GM13976 (cell line): ENCODE measurements around the gene PPP1R37.

ENCODE experiments used
- DNase-seq: peaks from one replicate; pipeline ENCODE4 v3.0.0; 2012; ENCODE audit warnings: low spot score
- in situ Hi-C: fragments of 300-500 bp; cut with MboI; formaldehyde crosslinking; loops from one replicate; pipeline ENCODE4 v1.12.0; 2022; ENCODE audit warnings: low sequenced_read_pairs, mixed read lengths, inconsistent platforms; ENCODE audit not compliant: unreplicated experiment
- TF ChIP-seq, protein P1 (sequence below): IDR thresholded peaks from 2 replicates; pipeline ENCODE4 v1.5.1; 2012; ENCODE audit warnings: borderline replicate concordance, mild to moderate bottlenecking; ENCODE audit not compliant: insufficient read depth; ENCODE audit errors: extremely low read depth, missing control alignments, control extremely low read depth

PPP1R37 gene

DNA sequence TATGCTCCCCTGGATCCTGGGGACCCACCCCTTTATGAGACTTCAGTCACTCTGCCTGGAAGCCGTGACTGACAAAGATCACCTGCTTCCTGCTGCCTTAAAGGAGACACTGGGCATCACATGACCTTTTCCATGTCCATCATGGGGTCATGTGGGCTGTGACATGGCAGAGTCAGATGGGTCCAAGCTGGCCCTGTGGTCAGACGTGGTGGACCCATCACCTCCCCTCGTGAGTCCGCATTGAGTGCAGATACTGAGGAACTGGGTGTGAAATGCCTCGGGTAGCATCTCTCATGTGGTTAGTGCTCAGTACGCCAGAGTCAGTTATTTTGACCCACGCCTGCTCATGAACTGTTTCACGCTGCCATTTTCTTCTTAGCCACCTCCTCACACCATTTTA, 40.7 kb downstream of the PPP1R37 start:
- in situ Hi-C loops, result no loop called here
- TF ChIP-seq, protein P1, sequence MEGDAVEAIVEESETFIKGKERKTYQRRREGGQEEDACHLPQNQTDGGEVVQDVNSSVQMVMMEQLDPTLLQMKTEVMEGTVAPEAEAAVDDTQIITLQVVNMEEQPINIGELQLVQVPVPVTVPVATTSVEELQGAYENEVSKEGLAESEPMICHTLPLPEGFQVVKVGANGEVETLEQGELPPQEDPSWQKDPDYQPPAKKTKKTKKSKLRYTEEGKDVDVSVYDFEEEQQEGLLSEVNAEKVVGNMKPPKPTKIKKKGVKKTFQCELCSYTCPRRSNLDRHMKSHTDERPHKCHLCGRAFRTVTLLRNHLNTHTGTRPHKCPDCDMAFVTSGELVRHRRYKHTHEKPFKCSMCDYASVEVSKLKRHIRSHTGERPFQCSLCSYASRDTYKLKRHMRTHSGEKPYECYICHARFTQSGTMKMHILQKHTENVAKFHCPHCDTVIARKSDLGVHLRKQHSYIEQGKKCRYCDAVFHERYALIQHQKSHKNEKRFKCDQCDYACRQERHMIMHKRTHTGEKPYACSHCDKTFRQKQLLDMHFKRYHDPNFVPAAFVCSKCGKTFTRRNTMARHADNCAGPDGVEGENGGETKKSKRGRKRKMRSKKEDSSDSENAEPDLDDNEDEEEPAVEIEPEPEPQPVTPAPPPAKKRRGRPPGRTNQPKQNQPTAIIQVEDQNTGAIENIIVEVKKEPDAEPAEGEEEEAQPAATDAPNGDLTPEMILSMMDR, result no peak
- no peak for DNase-seq

GRCh38 chr19:45135176-45135885, 42.4 kb downstream of the PPP1R37 start:
- TF ChIP-seq, protein P1, result no peak
- no peak for DNase-seq
- in situ Hi-C loops, result no loop called here

GRCh38 chr19:45136507-45137178, 43.7 kb downstream of the PPP1R37 start:
- in situ Hi-C loops, result no loop called here
- peak; percentile 74 for DNase-seq
- TF ChIP-seq, protein P1, result no peak

DNA sequence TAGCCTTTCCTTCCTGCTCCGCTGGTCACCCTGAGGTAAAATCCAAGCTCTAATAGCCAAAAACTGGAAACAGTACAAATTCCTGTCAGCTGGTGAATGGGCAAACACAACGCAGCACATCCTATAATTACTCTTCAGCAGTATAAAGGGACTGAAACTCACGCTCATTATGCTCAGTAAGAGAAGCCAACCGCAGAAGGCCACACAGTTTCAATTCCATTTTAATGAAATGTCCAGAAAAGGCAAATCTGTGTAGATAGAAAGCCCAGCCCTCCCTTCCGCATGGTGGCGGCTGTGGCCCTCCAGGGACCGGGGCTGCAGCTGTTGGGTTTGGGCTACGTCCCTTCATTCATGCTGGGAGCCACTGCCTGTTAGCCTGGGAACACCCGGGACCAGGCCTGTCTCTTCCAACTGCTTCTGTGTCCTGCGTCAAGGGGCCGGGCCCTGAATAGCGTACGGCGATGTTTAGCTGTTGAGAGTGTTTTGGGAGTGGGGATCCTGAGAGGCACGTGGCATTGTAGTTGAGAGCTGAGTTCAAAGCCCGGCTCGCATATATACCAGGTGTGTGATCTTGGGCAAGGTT, 44.3 kb downstream of the PPP1R37 start:
- TF ChIP-seq, protein P1, result peak; percentile 22
- in situ Hi-C loops, result no loop called here
- DNase-seq, result peak; percentile 89

- TF ChIP-seq, protein P1, result no peak
- in situ Hi-C loops, result no loop called here
- DNase-seq, result no peak
These were observed 45.3 kb downstream of the PPP1R37 start for GRCh38 chr19:45138303-45138751.

- TF ChIP-seq, protein P1, result no peak
- no peak for DNase-seq
- in situ Hi-C loops, result no loop called here
These were observed 46.5 kb downstream of the PPP1R37 start for GRCh38 chr19:45139286-45140143.
